DND-41 (cell line): Measurements from ENCODE around the gene PRKAR2A.

Source experiments
- ATAC-seq: fragments of 200-7000 bp; cut with Tn5 transposase; 3 replicates; pipeline ENCODE4 v1.9.1; 2021; ENCODE audit warnings: low read depth; ENCODE audit not compliant: insufficient read depth
- DNase-seq: peaks from one replicate; pipeline ENCODE4 v3.0.0-alpha.2; 2020
- H2AFZ ChIP-seq: 2 replicates; pipeline ENCODE4 v1.6.0; 2012; ENCODE audit warnings: low read depth, low read length
- H3K27ac ChIP-seq: 2 replicates; pipeline ENCODE4 v1.5.1; 2012; ENCODE audit warnings: low read length, inconsistent platforms
- H3K27me3 ChIP-seq: fragments of 200-600 bp; sonication (generic); 2 replicates; pipeline ENCODE4 v1.6.0; 2012; ENCODE audit warnings: low read length, mild to moderate bottlenecking, inconsistent platforms; ENCODE audit not compliant: insufficient read depth, poor library complexity
- H3K36me3 ChIP-seq: 2 replicates; pipeline ENCODE4 v1.5.1; 2012; ENCODE audit warnings: low read length, inconsistent platforms; ENCODE audit not compliant: insufficient read depth
- H3K4me1 ChIP-seq: 2 replicates; pipeline ENCODE4 v1.5.1; 2012; ENCODE audit warnings: mild to moderate bottlenecking, low read length; ENCODE audit not compliant: insufficient read depth
- H3K4me2 ChIP-seq: 2 replicates; pipeline ENCODE4 v1.6.0; 2012; ENCODE audit warnings: mild to moderate bottlenecking, moderate library complexity, low read length, inconsistent platforms; ENCODE audit not compliant: insufficient read depth
- H3K4me3 ChIP-seq, 2 experiments: fragments of 200-600 bp in 1 of 2; shearing (Covaris generic) in 1 of 2; 2 replicates each; pipeline ENCODE4 v1.5.1; 2012 to 2016; ENCODE audit warnings: inconsistent platforms in 2 of 2, low read length in 2 of 2, mild to moderate bottlenecking in 2 of 2, low read depth in 1 of 2, moderate library complexity in 1 of 2
- H3K79me2 ChIP-seq: 2 replicates; pipeline ENCODE4 v1.6.0; 2012; ENCODE audit warnings: low read length, inconsistent platforms; ENCODE audit not compliant: insufficient read depth
- H3K9ac ChIP-seq: 2 replicates; pipeline ENCODE4 v1.6.0; 2012; ENCODE audit warnings: low read depth, mild to moderate bottlenecking, inconsistent platforms, low read length, moderate library complexity
- H3K9me3 ChIP-seq: 2 replicates; pipeline ENCODE4 v1.5.1; 2012; ENCODE audit warnings: low read length, moderate library complexity, mild to moderate bottlenecking, inconsistent platforms; ENCODE audit not compliant: insufficient read depth, severe bottlenecking
- H4K20me1 ChIP-seq: 2 replicates; pipeline ENCODE4 v1.6.0; 2012; ENCODE audit warnings: low read length; ENCODE audit not compliant: insufficient read depth
- CTCF ChIP-seq: IDR thresholded peaks from 2 replicates; pipeline ENCODE4 v1.5.1; 2012; ENCODE audit warnings: borderline replicate concordance, low read length, moderate library complexity, mild to moderate bottlenecking; ENCODE audit not compliant: poor library complexity, severe bottlenecking; ENCODE audit errors: extremely low read depth
- EZH2 ChIP-seq: IDR thresholded peaks from 3 replicates; pipeline ENCODE4 v1.6.1; 2012; ENCODE audit warnings: borderline replicate concordance, low read depth, mild to moderate bottlenecking, moderate library complexity, low read length, inconsistent platforms; ENCODE audit not compliant: severe bottlenecking

Gene PRKAR2A

GRCh38 chr3:48837163-48837562 lies 10.5 kb downstream of the PRKAR2A start:
- no peak overlapping the region for H3K27ac ChIP-seq
- H3K9ac ChIP-seq = no peak overlapping the region
- ATAC-seq (no peak), DNase-seq (no peak)
- H3K9me3 ChIP-seq = no peaks in the 10 kb centered on the region
- no peaks in the 10 kb centered on the region for H4K20me1 ChIP-seq
- no peak overlapping the region for H3K4me3 ChIP-seq
- no peaks in the 10 kb centered on the region for H3K79me2 ChIP-seq
- no peaks in the 10 kb centered on the region for H3K36me3 ChIP-seq
- no peak overlapping the region for H2AFZ ChIP-seq
- TF ChIP-seq CTCF = no peak
- TF ChIP-seq EZH2 = no peak
- no peaks in the 10 kb centered on the region for H3K27me3 ChIP-seq
- no peak overlapping the region for H3K4me2 ChIP-seq
- no peaks in the 10 kb centered on the region for H3K4me1 ChIP-seq

- Histone ChIP-seq H3K27ac (no peak overlapping the region), H3K9ac (no peak overlapping the region), H3K9me3 (no peaks in the 10 kb centered on the region), H3K27me3 (no peaks in the 10 kb centered on the region), H3K36me3 (no peaks in the 10 kb centered on the region), H3K4me2 (no peak overlapping the region), H2AFZ (no peak overlapping the region), H3K79me2 (no peaks in the 10 kb centered on the region), H3K4me1 (no peaks in the 10 kb centered on the region), H3K4me3 (no peak overlapping the region), H4K20me1 (no peaks in the 10 kb centered on the region)
- TF ChIP-seq EZH2 (no peak), CTCF (no peak)
- no peak for ATAC-seq
- no peak for DNase-seq
Observed at GRCh38 chr3:48835650-48836366, 11.9 kb downstream of the PRKAR2A start.

- Histone ChIP-seq H3K27ac (no peak overlapping the region), H3K4me1 (no peaks in the 10 kb centered on the region), H2AFZ (no peak overlapping the region), H3K9ac (no peak overlapping the region), H3K79me2 (no peaks in the 10 kb centered on the region), H3K4me2 (no peak overlapping the region), H3K4me3 (no peak overlapping the region), H3K9me3 (no peaks in the 10 kb centered on the region), H4K20me1 (no peaks in the 10 kb centered on the region), H3K27me3 (no peaks in the 10 kb centered on the region), H3K36me3 (no peaks in the 10 kb centered on the region)
- TF ChIP-seq CTCF (no peak), EZH2 (no peak)
- no peak for ATAC-seq
- no peak for DNase-seq
Observed at GRCh38 chr3:48832684-48833083, 15.0 kb downstream of the PRKAR2A start.
